NCI-H2107 (cell line): Measurements from ENCODE around the gene UQCRQ.

Experiments used
- DNase-seq: peaks from one replicate; lab custom pipeline; 2025; lab: John Stamatoyannopoulos, UW

The UQCRQ gene

DNA sequence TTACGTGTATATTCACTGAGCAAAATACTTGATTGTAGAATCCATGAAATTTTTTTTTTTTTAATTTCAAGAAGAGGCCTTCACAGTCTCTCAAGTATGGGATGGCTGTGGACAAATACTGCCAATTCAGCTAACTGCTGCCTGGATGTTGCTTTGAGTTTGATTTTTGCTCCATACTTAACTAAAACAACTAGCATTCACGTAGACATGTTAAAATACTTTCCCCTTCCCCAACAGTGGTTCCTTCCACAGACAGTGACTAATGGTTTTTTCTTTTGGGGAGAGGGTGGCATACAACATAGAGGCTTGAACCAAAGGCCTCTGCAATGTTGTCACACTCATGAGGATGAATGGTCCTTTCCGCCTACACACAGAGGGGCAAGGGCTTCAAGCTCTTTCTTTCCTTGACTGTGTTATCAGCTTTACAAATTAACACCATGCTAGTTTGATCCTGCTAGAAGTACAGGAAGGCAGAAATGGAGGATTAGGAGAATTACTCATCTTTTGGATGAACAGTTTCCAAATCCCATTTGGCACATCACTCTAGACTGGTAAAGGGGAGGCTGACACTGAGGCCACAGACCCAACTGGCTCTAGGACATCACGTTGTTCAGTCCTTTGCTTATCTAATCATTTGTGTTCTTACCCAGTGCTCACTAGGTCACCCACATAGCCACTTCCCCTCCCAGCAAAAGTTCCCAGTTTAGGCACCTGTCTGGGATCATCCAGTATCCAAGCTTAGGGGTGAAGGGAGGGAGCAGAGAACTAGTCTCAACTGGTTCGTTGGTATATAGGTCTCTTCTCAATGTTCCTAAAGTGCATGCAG is 5.2 kb downstream of the UQCRQ start:
- no peak for DNase-seq

DNA sequence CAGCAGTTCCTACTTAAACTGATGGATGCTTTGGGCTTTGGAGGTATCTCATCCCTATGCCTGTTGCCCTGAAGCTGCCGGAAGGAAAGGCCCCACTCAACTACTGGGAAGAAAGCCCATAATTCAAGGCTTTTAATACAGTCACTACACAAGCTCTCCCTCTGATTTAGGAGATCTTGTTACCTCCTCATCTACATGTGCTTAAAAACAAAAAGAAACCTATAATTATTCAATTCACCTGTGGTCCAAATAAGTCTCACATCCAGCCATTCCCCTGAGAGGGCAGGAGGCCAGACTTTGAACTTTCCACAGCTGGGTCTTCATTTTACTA is 6.3 kb downstream of the UQCRQ start:
- DNase-seq, result no peak

DNA sequence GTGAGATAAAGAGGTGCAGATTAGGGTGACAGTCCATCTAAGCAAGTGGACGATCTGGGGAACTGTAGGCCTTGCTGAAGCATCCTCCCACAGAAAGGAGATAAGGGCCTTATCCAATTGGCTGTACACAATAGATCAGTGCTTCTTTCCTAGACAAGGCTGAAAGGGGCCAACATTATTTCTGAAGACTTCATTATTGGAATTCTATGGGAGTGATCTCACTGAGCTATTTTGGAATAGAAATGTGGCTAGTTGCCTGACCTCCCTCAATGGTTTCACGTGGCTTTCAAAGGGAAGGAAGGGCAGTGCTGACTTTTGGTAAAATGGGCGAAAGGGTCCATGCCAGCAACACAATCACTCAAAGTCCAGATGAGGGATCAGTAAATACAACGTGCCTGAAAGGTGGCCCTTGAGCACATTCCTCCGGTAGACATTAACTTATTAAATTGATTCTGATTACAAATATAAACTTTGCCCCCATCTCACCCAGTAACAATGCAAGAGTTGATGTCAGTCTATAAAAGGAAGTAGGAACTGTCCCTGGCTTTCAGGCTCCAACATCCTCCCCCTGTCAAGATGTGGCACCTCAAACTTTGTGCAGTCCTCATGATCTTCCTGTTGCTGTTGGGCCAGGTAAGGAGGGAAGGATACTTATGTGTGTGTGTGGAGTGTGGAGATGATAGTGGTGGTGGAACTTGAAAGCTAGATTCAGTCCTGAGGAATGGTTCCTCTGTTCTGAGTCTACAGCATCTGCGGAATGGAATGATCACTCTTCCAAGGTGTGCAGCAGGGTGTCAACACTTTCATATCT is 6.9 kb downstream of the UQCRQ start, which contains the start of gene LEAP2:
LEAP2 (plus strand) TSS at position 550 of the 811 bp plus-strand sequence; CDS start at position 577, 27 bp downstream.
- no peak for DNase-seq

DNA sequence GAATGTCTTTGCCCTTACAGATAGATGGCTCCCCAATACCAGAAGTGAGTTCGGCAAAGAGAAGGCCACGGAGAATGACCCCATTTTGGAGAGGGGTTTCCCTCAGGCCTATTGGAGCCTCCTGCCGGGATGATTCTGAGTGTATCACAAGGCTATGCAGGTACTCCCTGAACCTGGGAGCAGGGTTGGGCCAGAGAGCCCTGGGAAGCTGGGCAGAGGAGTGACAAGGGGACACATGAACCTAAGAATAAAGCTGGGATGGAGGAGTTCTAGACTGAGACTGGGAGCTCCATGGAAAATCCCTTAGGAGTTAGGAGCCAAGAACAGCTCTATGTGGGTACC is 7.5 kb downstream of the UQCRQ start:
- DNase-seq, result no peak

DNA sequence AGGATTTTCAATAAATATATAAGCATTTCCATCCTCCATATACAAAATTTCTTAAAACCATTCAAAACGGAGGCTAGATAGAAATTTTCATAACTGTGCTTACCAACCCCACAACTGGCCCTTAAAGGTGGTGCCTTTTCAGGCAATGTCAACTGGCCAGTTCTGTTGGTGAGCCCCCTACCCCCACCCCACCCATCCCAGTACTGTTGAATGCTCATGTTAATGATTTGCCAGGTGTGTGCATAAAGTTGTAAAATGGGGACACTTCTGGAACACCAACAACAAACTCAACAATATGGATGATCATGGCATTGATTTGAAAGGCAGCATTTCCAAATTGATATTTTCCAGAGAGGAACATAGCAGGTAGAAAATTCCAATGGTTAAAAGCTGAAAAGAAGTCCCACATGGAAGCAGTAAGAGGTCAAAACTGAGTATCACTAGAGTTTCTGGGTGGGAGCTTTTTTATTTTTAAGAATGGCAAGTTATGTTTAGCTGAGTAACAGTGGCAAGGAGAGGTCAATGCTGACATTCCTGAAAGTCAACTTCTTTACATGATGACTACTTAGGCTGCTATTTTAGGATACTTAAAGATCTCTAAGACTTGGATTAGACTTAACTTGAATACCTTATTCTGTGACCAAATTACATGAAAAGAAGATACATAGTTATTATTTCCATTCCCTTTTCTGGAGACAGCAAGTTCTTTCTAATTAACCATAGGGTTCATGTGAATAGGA is 9.7 kb downstream of the UQCRQ start:
- no peak for DNase-seq

DNA sequence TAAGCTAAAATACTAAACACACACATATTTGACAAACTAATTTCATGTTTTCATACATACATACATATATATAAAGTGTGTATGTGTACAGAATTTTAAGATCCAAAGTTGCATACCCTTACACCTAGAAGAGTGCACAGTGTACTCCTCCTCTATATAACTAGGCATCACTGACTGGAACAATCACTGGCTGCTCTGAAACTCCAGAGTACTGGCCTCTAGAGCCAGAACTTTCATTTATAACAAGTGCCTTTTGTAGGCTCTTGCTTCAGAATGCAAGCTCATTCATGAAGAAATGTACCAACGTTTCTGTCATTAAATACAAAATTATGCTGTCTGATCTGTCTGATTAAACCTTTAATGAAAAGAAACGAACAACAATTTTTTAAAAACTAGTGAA is 11.0 kb downstream of the UQCRQ start:
- no peak for DNase-seq

DNA sequence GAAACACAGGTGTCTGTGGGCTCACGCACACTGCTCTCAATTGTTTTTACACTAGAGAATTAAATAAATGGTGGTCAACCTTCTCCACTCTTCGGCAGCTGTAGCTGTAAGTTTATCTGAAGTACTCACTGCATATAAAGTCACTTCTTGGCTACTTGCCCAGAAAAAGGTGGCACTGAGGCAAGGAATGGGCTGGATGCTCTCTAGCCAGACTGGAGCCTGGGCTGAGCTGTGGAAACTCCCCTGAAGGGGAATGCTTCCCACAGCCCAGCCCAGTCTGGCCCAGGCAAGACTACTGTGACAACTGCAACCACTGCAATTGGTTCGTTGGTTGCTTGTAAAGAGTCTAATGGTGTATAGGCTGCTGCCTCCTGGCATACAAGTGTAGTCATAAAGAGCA is 11.5 kb downstream of the UQCRQ start:
- peak; percentile 57 for DNase-seq

DNA sequence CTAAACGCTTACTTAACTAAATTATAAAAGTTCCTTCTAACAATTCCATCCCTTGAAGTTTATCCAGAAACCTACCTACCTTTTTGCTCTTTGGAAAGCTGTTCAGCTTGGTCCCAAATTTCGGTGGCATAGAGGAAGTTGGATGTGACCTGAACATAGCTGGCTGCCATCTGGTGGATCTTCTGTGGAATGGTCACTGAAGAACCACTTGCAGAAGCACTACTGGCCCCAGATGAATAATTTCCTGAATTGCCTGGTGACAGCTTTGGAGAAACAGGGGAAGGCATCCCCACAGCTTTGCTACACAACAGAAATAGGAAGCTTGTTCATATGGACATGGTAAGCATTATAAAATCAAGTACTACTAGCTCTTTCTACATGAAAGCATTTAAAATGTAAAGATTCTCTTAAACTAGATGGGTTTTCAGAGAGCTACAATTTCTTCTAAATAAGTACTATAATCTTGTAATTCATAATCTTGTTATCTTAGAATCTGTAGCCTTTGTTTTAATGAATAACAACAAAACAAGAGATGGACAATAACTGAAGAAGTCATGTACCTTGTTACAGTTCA is 16.9 kb downstream of the UQCRQ start:
- peak; percentile 22 for DNase-seq

DNA sequence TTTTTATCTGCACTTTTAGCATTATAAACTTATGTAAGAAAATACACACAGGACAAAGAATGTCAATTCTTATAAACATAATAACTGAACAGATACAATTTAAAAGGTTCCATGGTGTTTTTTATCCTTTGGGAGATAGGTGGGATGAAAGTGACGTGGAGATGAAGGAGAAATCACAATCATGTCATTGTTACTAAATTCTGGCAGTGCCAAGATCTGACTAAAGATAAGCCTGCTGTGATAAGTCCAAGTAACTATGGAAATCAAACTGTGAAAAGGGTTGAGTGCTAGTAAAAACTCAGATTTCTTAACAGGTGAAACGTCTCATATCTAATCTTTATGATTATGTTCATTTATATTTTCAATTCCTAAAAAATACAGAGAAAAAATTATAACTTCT is 18.1 kb downstream of the UQCRQ start:
- no peak for DNase-seq

DNA sequence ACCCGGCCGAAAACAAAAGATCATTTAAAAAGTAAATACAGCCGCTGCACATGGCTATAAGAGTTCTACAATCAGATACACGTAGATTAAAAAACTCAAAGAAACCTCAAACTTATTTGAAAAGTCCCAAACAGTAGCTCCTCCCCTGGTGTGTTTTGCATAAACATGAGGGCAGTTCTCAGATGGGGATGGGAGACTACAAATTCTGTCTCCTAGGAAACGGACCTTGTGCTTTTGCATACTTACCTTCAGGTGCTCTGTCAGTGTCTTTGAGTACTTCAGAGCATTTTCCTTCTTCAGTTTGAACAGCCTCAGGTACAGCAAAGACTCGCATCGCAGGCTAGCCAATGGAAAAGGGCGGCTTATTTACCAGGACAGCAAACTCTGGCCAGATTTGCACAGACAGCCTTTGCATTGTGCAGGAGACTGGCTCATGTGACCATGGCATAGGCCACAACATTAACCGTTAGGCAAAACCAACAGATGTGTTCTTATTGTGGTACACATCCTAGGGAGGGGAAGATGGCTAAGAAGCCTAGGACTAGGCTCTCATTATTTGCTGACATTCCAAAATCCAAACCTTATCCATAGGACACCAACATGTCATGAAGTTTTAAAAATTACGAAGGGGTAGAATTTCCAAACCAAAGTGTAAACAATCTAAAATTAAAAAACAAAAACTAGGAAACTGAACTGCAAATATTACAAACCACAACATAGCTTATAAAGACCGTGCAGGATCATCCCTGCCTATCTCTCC is 19.8 kb downstream of the UQCRQ start:
- DNase-seq, result no peak

DNA sequence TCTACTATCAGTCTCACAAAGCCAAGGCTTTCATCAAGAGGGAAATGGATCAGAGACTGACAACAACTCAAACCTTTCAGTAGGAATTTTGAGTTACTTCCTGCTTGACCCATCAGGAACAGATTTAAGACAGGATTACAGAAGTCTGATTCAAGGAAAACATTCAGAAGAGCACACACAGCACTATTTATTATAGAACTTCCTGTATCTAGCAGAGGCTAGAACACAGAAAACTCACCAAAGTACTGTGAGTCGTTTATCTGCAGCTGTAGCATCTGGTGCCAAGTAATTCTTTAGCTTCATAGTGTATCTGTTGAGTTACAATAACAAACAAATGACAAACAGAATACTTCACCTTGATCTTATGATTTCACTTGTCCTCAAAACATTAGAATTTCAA is 20.8 kb downstream of the UQCRQ start:
- DNase-seq, result no peak

DNA sequence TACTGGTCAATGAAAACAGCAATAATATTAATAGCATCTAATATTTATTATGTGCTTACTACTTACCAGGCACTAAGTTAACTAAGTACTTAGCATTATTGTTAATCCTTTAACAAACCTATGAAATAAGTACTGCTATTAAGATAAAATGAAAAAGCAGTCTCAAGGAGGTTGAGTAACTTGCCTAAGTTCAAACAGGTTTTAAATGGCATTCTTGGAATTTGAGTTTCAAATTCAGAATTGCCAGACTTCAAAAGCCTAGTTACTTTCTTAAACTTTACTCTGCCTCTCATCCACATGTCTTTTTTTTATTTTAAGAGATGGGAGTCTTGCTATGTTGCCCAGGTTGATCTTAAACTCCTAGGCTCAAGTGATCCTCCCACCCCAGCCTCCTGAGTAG is 23.1 kb downstream of the UQCRQ start:
- no peak for DNase-seq

DNA sequence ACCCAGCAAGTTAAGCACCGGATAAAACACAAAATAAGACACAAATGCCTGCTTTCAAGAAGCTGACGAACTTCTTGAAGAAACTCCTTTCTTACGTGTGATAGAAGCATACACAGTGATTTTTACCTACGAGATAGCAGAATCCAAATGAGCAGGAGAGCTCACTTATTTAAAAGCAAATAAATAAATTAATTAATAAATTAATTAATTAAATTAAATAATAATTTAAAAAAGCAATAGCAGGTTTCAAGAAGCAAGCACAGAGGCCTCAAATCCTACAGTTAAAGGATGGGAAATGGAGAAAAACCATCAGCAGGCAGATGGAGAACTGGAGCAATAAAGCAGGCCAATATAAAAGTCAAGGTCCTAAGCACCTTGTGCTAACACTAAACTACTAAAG is 24.4 kb downstream of the UQCRQ start:
- DNase-seq, result no peak

DNA sequence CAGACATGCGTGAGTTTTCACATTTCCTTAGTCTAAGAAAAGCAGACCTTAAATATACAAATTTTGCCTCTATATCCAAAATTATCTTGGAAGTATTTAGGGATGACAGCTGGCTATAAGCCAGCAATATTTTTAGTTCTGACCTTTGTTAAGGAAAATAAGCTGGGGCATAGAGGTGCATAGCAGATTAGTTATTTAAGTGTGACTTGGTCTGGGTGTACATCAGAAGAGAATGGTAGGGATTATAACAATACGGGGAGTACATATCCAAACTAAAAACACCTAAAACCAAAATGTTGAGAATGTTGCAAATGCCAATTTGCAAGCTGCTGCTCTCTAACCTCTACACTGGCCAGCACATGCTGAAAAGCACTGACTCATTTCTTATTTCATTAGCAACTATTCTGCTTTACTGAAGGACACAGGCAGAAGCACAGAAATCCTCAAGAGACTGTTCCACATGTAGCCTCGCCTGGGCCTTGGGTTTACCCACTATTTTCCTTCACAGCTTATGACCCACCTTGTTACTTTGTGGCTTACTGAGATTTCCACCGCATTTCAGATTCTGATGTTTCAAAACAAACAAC is 29.4 kb downstream of the UQCRQ start:
- DNase-seq, result no peak

DNA sequence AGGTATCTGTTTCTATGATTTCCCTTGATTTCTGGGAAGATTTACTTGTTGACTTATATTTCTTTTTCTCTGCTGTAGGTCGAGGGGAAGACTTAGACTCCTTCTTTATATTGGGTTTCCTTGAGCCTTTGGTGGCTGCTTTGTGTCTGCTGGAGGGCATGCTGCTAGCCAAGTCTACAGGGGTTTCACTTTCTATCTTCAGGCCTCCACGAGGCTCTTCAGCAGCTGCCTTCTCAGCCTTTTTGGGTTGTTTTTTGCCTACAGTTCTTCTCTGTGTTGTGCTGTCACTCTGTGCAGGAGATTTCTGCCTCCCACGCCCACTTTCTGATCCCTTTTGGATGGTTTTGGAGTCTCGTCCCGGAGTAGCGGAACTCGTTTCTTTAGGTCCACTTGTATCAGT is 30.2 kb downstream of the UQCRQ start:
- DNase-seq, result no peak

DNA sequence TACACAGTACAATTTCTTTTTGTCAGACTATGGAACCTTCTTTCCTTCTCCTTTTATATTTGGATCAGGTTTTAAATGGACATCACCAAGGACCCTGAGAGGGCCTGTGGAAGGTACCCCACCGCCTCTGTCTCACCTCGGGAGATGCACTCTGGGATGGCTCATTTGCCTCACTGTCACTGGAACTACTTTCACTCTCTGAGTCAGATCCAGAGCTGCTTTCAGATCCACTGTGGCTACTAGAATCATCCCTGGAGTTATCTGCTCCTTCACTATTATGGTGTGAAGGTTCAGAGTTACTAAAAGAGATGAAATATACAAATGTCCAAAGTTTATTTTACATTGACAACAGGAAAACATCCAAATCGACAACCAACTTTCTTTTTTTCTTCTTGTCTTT is 31.7 kb downstream of the UQCRQ start:
- DNase-seq, result no peak

DNA sequence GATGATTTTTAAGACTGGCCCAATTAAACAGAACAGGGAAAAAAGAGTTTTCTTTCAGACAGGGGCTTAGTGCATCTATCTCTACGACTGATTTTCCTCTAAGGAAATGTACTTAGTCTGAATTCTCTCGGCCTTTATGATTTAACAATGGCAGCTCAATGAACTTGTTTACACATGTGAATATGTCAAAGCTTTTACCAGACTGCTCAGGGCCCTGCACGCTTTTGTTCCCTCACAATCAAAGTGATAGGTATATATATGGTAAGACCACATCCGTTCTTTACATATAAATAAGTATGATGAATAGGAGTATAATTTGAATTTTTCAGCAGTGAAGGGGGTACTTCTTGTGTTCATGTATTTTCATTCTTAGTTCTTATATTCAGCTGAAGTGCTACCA is 34.6 kb downstream of the UQCRQ start:
- DNase-seq, result no peak

DNA sequence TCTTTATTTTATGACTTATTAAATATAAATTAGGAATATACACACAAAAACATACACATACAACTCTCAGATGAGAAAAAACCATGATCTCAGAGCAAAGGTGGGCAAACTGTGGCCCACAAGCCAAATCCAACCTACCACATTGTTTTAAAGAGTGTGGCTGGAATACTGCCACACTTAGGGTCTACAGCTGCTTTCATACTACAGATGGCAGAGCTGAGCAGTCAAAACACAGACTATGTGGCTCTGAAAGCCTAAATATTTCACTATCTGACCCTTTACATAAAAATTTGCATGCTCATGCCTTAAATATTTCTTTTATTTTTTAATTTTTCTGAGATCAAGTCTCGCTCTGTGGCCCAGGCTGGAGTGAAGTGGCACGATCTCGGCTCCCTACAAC is 35.3 kb downstream of the UQCRQ start:
- DNase-seq, result no peak

DNA sequence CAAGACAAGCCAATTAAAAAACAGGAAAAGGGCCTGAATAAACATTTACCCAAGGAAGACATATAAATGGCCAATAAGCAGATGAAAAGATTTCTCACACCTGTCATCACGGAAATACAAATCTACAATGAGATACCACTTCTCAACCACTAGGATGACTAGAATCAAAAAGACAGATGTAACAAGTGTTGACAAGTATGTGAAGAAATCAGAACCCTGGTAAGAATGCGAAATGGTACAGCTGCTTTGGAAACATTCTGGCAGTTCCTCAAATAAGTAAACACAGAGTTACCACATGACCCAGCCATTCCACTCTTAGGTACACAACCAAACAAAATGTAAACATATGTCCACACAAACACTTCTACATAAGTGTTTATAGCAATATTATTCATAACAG is 39.5 kb downstream of the UQCRQ start:
- DNase-seq, result no peak

DNA sequence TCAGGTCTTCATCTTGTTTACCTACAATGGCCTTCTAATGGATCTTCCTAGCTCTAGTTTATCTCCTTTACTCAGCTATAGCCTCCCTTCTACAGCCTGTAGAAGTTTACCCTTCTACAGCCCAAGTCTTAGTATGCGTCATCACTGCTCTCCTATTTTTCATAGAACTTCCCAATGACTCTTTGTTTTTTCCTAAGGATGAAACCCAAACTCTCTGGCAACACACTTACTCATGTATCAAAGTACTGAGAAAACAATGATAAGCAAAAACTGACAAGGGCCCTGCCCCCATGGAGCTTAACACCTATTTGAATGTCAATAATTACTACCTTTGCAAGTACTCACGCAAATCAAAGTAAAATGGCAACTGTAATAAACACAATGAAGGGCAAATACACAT is 40.7 kb downstream of the UQCRQ start:
- DNase-seq, result no peak

DNA sequence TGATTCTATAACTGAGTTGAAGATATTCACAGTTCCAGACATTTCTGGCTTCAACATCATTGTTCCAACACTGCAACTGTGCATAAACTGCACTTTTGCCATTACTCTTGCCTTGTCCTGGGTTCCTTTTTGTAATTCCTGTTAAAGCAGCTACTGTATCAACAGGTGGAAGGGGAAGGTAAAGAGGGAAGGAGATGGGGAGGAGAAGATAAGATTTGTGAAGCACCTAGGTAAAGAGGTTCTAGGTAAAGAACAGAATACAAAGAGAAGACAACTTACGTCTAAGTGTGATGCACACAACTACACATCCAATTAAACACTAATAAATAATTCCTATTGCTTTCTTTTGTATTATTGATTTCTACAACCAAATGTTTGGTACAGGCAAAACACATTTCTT is 43.3 kb downstream of the UQCRQ start:
- no peak for DNase-seq
